Esophagus muscularis mucosa (tissue), 3 donors: ENCODE data around the gene IL36B.

Experiments used
- CTCF ChIP-seq, 3 experiments: fragments of 200-600 bp in 2 of 3; fragments of 450-650 bp in 1 of 3; sonication (generic) in 2 of 3; IDR thresholded peaks; one replicate each; pipeline ENCODE4 v1.5.1; 2017 to 2019; ENCODE audit warnings: antibody characterized with exemption in 3 of 3, mild to moderate bottlenecking in 2 of 3, moderate library complexity in 1 of 3
- POLR2A ChIP-seq: fragments of 450-650 bp; IDR thresholded peaks from one replicate; pipeline ENCODE4 v1.6.1; 2017; ENCODE audit warnings: antibody characterized with exemption, moderate library complexity, mild to moderate bottlenecking, low read depth
- POLR2AphosphoS5 ChIP-seq, 2 donors: sonication (generic); formaldehyde crosslinking; IDR thresholded peaks; one replicate each; pipeline ENCODE4 v1.6.1; 2017; ENCODE audit warnings: antibody characterized with exemption in 2 of 2

GRCh38 chr2:113032737-113033136, 19.9 kb downstream of the IL36B start:
- TF ChIP-seq CTCF (IDR thresholded peaks at IDR 0.05) = no peak
- no peak for TF ChIP-seq POLR2A
- no peak for TF ChIP-seq POLR2AphosphoS5 (IDR thresholded peaks at IDR 0.05)
